HepG2 (cell line): Measurements from ENCODE around the gene MCF2L. TPM values are rescaled to one million over a fixed set of nuclear protein-coding genes. Genes with fewer than 3 reads are reported as not detected.
A peak's percentile ranks its signal among the peaks of the same experiment; 100 is the strongest.

Source experiments
- ATAC-seq: fragments of 200-7000 bp; cut with Tn5 transposase; 3 replicates; pipeline ENCODE4 v1.9.1; 2020; ENCODE audit warnings: mild to moderate bottlenecking, moderate library complexity
- BruUV-seq: library from RNA; stranded (reverse); fragments of 400-500 nt; replicated peaks from 2 replicates; lab custom pipeline; 2021; lab: Mats Ljungman, UMichigan
- CTCF ChIA-PET: fragments of 300-600 bp; formaldehyde crosslinking; extraction: SDS; loops from one replicate; lab custom pipeline; 2021; ENCODE audit warnings: low total read pairs, inconsistent platforms, low intra/inter-chr PET ratio; lab: Yijun Ruan, JAX
- POLR2A ChIA-PET: fragments of 350-600 bp; sonication (Branson Sonifier 250); formaldehyde crosslinking; loops from one replicate; lab custom pipeline; 2020; ENCODE audit warnings: antibody characterized with exemption, inconsistent platforms; lab: Yijun Ruan, JAX
- DNase-seq: peaks from one replicate; pipeline ENCODE4 v3.0.0-alpha.2; 2015; ENCODE audit warnings: low spot score
- FAIRE-seq: peaks from 3 replicates; lab custom pipeline; 2011; peaks lifted over from hg19 to GRCh38; lab: Jason Lieb, UNC
- H2AFZ ChIP-seq: one replicate; pipeline ENCODE4 v1.6.1; 2011; ENCODE audit warnings: low read length, inconsistent platforms
- H3K27ac ChIP-seq: fragments of 300-600 bp; 3 replicates; pipeline ENCODE4 v1.8.0; 2011; ENCODE audit warnings: mixed run types, mild to moderate bottlenecking, mixed read lengths, low read length, inconsistent platforms; ENCODE audit not compliant: insufficient read depth; ENCODE audit errors: extremely low read length
- H3K27me3 ChIP-seq, 2 experiments: fragments of 200-600 bp in 1 of 2; 2 replicates in 1 of 2; 3 replicates in 1 of 2; pipeline versions ENCODE4 v1.6.0 to v1.8.0; 2011; ENCODE audit warnings: low read length in 2 of 2, mild to moderate bottlenecking in 2 of 2, moderate library complexity in 2 of 2, inconsistent platforms in 1 of 2; ENCODE audit not compliant: insufficient read depth in 2 of 2, control insufficient read depth in 1 of 2
- H3K36me3 ChIP-seq, 2 experiments: fragments of 200-600 bp in 1 of 2; replicated peaks in 1 of 2; 2 replicates in 1 of 2; 3 replicates in 1 of 2; pipeline versions ENCODE4 v1.5.1 to v1.8.0; 2011; ENCODE audit warnings: low read length in 2 of 2, inconsistent platforms in 1 of 2; ENCODE audit not compliant: insufficient read depth in 2 of 2, control insufficient read depth in 1 of 2
- H3K4me1 ChIP-seq: 2 replicates; pipeline ENCODE4 v1.5.1; 2012; ENCODE audit warnings: low read length, inconsistent platforms; ENCODE audit not compliant: insufficient read depth
- H3K4me2 ChIP-seq: 2 replicates; pipeline ENCODE4 v1.6.0; 2011; ENCODE audit warnings: low read depth, low read length, inconsistent platforms
- H3K4me3 ChIP-seq, 3 experiments: fragments of 200-600 bp in 1 of 3; sonication (generic), shearing (Covaris generic) in 1 of 3; replicated peaks in 1 of 3; 2 replicates each; pipeline ENCODE4 v1.5.1; 2011 to 2016; ENCODE audit warnings: low read length in 3 of 3, inconsistent platforms in 2 of 3, low read depth in 2 of 3, mild to moderate bottlenecking in 2 of 3, control low read depth in 1 of 3, mixed read lengths in 1 of 3; ENCODE audit not compliant: insufficient read depth in 1 of 3
- H3K79me2 ChIP-seq: one replicate; pipeline ENCODE4 v1.6.1; 2011; ENCODE audit warnings: low read length, inconsistent platforms; ENCODE audit not compliant: insufficient read depth
- H3K9ac ChIP-seq: 2 replicates; pipeline ENCODE4 v1.6.0; 2011; ENCODE audit warnings: mild to moderate bottlenecking, low read depth, low read length, inconsistent platforms; ENCODE audit not compliant: insufficient read depth
- H3K9me3 ChIP-seq: 2 replicates; pipeline ENCODE4 v1.5.1; 2012; ENCODE audit warnings: mild to moderate bottlenecking, low read length
- H4K20me1 ChIP-seq: 2 replicates; pipeline ENCODE4 v1.6.0; 2011; ENCODE audit warnings: inconsistent platforms, mild to moderate bottlenecking, low read length, moderate library complexity; ENCODE audit not compliant: insufficient read depth
- ARNT2 ChIP-seq: sonication (generic); formaldehyde crosslinking; IDR thresholded peaks from 2 replicates; pipeline ENCODE4 v1.8.0; 2022; ENCODE audit warnings: mild to moderate bottlenecking, low read depth, missing genetic modification reagents, moderate library complexity
- WGBS: methylation state at CpG from one replicate; pipeline ENCODE4 v1.1.6; 2017; ENCODE audit warnings: low lambda C conversion rate; 5-methylcytosine and 5-hydroxymethylcytosine counted together
- in situ Hi-C: cut with HindIII; loops from 2 replicates; pipeline ENCODE4 v1.10.0; 2017; ENCODE audit warnings: low pct_unique_long_range_greater_than_20kb; ENCODE audit not compliant: extremely low pct_ligation_motif_present
- intact Hi-C: fragments of 100-400 bp; cut with micrococcal nuclease; formaldehyde crosslinking; loops from one replicate; pipeline ENCODE4 v1.10.0; 2022; ENCODE audit not compliant: unreplicated experiment
- polyA plus RNA-seq, 8 experiments: library from polyadenylated mRNA; depleted of rRNA in 3 of 8; stranded (reverse) in 7 of 8; unstranded in 1 of 8; fragments of >200 nt; fragmentation: Illumina TruSeq in 4 of 8; extraction: Trizol in 4 of 8; gene quantifications; 2 replicates each; pipeline versions ENCODE4 v1.2.1 to v1.2.3, GENCODE V29; 2011 to 2016; ENCODE audit warnings: low read depth in 4 of 8, missing spikeins in 1 of 8, mixed read lengths in 1 of 8; ENCODE audit not compliant: insufficient read depth in 1 of 8
- total RNA-seq, 5 experiments: library from RNA; depleted of rRNA; stranded (reverse); fragments of >200 nt; fragmentation: Illumina TruSeq; extraction: Trizol; gene quantifications; 2 replicates each; pipeline ENCODE4 v1.2.3, GENCODE V29; 2016; ENCODE audit warnings: low read depth in 1 of 5
- TF ChIP-seq, protein P1 (sequence below): sonication (generic); formaldehyde crosslinking; IDR thresholded peaks from 2 replicates; pipeline ENCODE4 v1.5.1; 2020; ENCODE audit warnings: mild to moderate bottlenecking, missing genetic modification reagents, moderate library complexity
- TF ChIP-seq, protein P2 (sequence below): sonication (generic); formaldehyde crosslinking; IDR thresholded peaks from 2 replicates; pipeline ENCODE4 v1.4.0; 2020; ENCODE audit warnings: missing genetic modification reagents

Gene MCF2L
- total and polyA plus RNA-seq, 2 of the 13 experiments (the other 11 are each of a cell fraction or from before 2014, with no cell fraction given), result 19.4 to 28.4 TPM

DNA sequence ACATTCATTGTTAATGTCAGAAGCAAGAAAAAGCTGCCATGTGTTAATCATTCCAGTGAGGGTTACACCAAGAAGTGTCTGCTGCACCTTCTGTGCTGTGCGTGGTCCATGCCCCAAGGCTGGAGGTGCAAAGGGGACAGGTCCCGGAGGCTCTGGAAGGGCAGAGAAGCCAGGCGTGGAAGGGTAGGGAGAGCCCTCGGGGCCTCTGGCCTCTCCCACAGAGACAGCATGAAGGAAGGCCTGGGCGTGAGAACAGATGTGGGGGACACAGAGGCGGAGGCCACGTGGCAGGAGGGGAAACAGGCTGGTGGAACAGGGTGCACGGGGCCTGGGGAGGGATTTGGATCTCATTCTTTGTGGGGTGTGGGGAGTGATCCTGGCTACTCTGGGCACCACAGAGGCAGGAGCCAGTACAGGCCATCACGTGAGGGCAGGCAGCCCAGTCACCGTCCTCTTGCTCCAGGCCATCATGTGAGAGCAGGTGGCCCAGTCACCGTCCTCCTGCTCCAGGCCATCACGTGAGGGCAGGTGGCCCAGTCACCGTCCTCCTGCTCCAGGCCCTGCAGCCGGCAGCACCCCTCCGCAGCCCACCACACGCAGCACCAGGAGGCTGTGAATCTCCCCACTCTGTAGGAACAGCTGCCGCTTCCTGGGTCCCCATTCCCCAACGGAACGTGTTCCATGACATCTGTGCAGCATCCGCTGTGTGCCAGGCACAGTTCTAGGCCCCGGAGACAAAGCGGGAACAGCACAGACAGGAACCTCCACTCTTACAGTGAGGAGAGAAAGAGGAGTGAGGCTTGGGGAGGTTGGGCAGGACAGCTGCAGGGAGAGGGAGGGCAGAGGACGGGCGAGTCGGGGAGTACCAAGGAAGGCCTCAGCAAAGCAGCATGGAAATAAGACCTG lies 126.4 kb downstream of the MCF2L start:
- in situ Hi-C loops (no loop called here), intact Hi-C loops (no loop called here)
- Histone ChIP-seq H3K27ac (no peak overlapping the region), H3K9me3 (no peaks in the 10 kb centered on the region), H3K4me2 (no peak overlapping the region), H3K9ac (no peak overlapping the region), H3K4me3 (no peak overlapping the region), H2AFZ (no peak overlapping the region), H3K27me3 (no peaks in the 10 kb centered on the region), H3K36me3 (no peaks in the 10 kb centered on the region), H3K79me2 (no peaks in the 10 kb centered on the region), H3K4me1 (no peaks in the 10 kb centered on the region), H4K20me1 (no peaks in the 10 kb centered on the region)
- DNase-seq (no peak), ATAC-seq (peak; percentile 3; the same call in 1 of the 3 replicates), FAIRE-seq (no peak)
- TF ChIP-seq, protein P1, sequence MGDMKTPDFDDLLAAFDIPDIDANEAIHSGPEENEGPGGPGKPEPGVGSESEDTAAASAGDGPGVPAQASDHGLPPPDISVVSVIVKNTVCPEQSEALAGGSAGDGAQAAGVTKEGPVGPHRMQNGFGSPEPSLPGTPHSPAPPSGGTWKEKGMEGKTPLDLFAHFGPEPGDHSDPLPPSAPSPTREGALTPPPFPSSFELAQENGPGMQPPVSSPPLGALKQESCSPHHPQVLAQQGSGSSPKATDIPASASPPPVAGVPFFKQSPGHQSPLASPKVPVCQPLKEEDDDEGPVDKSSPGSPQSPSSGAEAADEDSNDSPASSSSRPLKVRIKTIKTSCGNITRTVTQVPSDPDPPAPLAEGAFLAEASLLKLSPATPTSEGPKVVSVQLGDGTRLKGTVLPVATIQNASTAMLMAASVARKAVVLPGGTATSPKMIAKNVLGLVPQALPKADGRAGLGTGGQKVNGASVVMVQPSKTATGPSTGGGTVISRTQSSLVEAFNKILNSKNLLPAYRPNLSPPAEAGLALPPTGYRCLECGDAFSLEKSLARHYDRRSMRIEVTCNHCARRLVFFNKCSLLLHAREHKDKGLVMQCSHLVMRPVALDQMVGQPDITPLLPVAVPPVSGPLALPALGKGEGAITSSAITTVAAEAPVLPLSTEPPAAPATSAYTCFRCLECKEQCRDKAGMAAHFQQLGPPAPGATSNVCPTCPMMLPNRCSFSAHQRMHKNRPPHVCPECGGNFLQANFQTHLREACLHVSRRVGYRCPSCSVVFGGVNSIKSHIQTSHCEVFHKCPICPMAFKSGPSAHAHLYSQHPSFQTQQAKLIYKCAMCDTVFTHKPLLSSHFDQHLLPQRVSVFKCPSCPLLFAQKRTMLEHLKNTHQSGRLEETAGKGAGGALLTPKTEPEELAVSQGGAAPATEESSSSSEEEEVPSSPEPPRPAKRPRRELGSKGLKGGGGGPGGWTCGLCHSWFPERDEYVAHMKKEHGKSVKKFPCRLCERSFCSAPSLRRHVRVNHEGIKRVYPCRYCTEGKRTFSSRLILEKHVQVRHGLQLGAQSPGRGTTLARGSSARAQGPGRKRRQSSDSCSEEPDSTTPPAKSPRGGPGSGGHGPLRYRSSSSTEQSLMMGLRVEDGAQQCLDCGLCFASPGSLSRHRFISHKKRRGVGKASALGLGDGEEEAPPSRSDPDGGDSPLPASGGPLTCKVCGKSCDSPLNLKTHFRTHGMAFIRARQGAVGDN, result 0 out of 2 replicates have a peak, but pooled peaks have one; percentile 4
- no peak for TF ChIP-seq ARNT2 (CRISPR knock-in tag)
- TF ChIP-seq, protein P2, sequence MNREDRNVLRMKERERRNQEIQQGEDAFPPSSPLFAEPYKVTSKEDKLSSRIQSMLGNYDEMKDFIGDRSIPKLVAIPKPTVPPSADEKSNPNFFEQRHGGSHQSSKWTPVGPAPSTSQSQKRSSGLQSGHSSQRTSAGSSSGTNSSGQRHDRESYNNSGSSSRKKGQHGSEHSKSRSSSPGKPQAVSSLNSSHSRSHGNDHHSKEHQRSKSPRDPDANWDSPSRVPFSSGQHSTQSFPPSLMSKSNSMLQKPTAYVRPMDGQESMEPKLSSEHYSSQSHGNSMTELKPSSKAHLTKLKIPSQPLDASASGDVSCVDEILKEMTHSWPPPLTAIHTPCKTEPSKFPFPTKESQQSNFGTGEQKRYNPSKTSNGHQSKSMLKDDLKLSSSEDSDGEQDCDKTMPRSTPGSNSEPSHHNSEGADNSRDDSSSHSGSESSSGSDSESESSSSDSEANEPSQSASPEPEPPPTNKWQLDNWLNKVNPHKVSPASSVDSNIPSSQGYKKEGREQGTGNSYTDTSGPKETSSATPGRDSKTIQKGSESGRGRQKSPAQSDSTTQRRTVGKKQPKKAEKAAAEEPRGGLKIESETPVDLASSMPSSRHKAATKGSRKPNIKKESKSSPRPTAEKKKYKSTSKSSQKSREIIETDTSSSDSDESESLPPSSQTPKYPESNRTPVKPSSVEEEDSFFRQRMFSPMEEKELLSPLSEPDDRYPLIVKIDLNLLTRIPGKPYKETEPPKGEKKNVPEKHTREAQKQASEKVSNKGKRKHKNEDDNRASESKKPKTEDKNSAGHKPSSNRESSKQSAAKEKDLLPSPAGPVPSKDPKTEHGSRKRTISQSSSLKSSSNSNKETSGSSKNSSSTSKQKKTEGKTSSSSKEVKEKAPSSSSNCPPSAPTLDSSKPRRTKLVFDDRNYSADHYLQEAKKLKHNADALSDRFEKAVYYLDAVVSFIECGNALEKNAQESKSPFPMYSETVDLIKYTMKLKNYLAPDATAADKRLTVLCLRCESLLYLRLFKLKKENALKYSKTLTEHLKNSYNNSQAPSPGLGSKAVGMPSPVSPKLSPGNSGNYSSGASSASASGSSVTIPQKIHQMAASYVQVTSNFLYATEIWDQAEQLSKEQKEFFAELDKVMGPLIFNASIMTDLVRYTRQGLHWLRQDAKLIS (CRISPR knock-in tag), result no peak
- BruUV-seq, result no TSS peak
- CTCF ChIA-PET, result no interaction called here
- 88% methylated on average over 16 of the region's 25 CpGs for WGBS
- POLR2A ChIA-PET, result interaction anchor here (1.5 kb wide), 1 partner anchor 10 kb away, joined by 4 read pairs; the partner anchor contains the start of gene F7
